8988T (cell line): ENCODE data around the gene FFAR3.

Experiments
- DNase-seq: peaks from one replicate; pipeline ENCODE4 v3.0.0; 2011

The FFAR3 gene

GRCh38 chr19:35404879-35405622, 46.8 kb downstream of the FFAR3 start:
- DNase-seq = no peak

- DNase-seq = no peak
Measured at GRCh38 chr19:35407619-35408018, 49.4 kb downstream of the FFAR3 start.

GRCh38 chr19:35408284-35409171, 50.3 kb downstream of the FFAR3 start:
- no peak for DNase-seq

GRCh38 chr19:35409191-35409590, 50.9 kb downstream of the FFAR3 start:
- DNase-seq = no peak
